ENCODE measurements around the gene RXRB. TPM values are rescaled to one million over a fixed set of nuclear protein-coding genes. Genes with fewer than 3 reads are reported as not detected.

The RXRB gene
- total RNA-seq, 1 experiment from 2014 or later: 49.9 TPM

DNA sequence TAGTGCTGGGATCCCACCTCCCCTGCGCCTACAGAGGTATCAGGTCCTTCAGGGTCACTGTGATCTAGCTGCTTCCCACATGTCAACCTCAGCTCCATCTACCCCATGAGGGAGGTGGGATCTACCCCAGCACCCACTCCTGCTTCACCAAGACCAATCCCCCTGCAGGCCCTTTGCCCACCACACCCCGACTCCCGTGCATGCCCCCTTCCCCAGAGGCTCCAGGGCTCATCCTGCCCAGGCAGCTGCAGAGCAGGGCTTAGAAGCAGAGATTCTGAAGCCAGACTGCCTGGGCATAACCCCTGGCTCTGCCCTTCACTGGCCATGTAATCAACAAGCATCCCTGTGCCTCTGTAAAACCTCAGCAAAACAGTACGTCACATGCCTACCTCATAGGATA lies 25.7 kb downstream of the RXRB start:
- Histone ChIP-seq H3K27ac (ENCODE audit: low read depth, low read length) (no peak overlapping the region), H3K4me1 (ENCODE audit: control insufficient read depth in 1 of 2, insufficient read depth in 2 of 2, low read length in 2 of 2) (no peaks in the 10 kb centered on the region), H3K36me3 (ENCODE audit: control insufficient read depth in 1 of 2, insufficient read depth in 2 of 2, low read length in 2 of 2) (no peaks in the 10 kb centered on the region), H3K9me2 (ENCODE audit: insufficient read depth) (no peaks in the 10 kb centered on the region), H4K20me1 (ENCODE audit: insufficient read depth) (no peaks in the 10 kb centered on the region), H3K4me2 (ENCODE audit: low read length) (no peak overlapping the region), H3K79me2 (ENCODE audit: insufficient read depth, low read length) (no peaks in the 10 kb centered on the region), H3K9me3 (ENCODE audit: control insufficient read depth in 1 of 2, insufficient read depth in 1 of 2, low read depth in 1 of 2, low read length in 2 of 2) (no peaks in the 10 kb centered on the region), H3K4me3 (replicated peaks in 1 of 2; ENCODE audit: low read depth in 1 of 2, low read length in 2 of 2) (no peak overlapping the region), H3K27me3 (ENCODE audit: insufficient read depth, low read length) (no peaks in the 10 kb centered on the region), H3K9ac (ENCODE audit: low read length) (no peak overlapping the region), H2AFZ (ENCODE audit: low read depth, low read length, poor library complexity, severe bottlenecking) (no peak overlapping the region)
- TF ChIP-seq SP1 (IDR thresholded peaks at IDR 0.05; ENCODE audit: low read depth) (no peak), POLR2A (IDR thresholded peaks at IDR 0.05; ENCODE audit: borderline replicate concordance, extremely low read depth, insufficient read depth, insufficient read length) (no peak), SIN3A (IDR thresholded peaks at IDR 0.05; ENCODE audit: low read depth) (no peak), JUND (IDR thresholded peaks at IDR 0.05) (no peak), SRF (IDR thresholded peaks at IDR 0.05; ENCODE audit: low read depth) (no peak), EZH2phosphoT487 (IDR thresholded peaks at IDR 0.05; ENCODE audit: borderline replicate concordance) (no peak), TCF7L2 (IDR thresholded peaks at IDR 0.05; ENCODE audit: borderline replicate concordance, extremely low read depth, insufficient read depth, insufficient read length) (no peak), RAD21 (IDR thresholded peaks at IDR 0.05; ENCODE audit: low read depth) (no peak), EZH2 (IDR thresholded peaks at IDR 0.05) (no peak), CEBPB (IDR thresholded peaks at IDR 0.05; ENCODE audit: low read depth) (no peak), CBX3 (IDR thresholded peaks at IDR 0.05; ENCODE audit: low read depth) (no peak), ELF1 (IDR thresholded peaks at IDR 0.05; ENCODE audit: borderline replicate concordance, low read depth) (no peak)
- TF ChIP-seq, protein P1, sequence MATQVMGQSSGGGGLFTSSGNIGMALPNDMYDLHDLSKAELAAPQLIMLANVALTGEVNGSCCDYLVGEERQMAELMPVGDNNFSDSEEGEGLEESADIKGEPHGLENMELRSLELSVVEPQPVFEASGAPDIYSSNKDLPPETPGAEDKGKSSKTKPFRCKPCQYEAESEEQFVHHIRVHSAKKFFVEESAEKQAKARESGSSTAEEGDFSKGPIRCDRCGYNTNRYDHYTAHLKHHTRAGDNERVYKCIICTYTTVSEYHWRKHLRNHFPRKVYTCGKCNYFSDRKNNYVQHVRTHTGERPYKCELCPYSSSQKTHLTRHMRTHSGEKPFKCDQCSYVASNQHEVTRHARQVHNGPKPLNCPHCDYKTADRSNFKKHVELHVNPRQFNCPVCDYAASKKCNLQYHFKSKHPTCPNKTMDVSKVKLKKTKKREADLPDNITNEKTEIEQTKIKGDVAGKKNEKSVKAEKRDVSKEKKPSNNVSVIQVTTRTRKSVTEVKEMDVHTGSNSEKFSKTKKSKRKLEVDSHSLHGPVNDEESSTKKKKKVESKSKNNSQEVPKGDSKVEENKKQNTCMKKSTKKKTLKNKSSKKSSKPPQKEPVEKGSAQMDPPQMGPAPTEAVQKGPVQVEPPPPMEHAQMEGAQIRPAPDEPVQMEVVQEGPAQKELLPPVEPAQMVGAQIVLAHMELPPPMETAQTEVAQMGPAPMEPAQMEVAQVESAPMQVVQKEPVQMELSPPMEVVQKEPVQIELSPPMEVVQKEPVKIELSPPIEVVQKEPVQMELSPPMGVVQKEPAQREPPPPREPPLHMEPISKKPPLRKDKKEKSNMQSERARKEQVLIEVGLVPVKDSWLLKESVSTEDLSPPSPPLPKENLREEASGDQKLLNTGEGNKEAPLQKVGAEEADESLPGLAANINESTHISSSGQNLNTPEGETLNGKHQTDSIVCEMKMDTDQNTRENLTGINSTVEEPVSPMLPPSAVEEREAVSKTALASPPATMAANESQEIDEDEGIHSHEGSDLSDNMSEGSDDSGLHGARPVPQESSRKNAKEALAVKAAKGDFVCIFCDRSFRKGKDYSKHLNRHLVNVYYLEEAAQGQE (IDR thresholded peaks at IDR 0.05; ENCODE audit: low read depth): no peak
- TF ChIP-seq, protein P2, sequence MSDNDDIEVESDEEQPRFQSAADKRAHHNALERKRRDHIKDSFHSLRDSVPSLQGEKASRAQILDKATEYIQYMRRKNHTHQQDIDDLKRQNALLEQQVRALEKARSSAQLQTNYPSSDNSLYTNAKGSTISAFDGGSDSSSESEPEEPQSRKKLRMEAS (IDR thresholded peaks at IDR 0.05): no peak
- TF ChIP-seq, protein P3, sequence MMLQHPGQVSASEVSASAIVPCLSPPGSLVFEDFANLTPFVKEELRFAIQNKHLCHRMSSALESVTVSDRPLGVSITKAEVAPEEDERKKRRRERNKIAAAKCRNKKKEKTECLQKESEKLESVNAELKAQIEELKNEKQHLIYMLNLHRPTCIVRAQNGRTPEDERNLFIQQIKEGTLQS (IDR thresholded peaks at IDR 0.05): no peak
- TF ChIP-seq, protein P4, sequence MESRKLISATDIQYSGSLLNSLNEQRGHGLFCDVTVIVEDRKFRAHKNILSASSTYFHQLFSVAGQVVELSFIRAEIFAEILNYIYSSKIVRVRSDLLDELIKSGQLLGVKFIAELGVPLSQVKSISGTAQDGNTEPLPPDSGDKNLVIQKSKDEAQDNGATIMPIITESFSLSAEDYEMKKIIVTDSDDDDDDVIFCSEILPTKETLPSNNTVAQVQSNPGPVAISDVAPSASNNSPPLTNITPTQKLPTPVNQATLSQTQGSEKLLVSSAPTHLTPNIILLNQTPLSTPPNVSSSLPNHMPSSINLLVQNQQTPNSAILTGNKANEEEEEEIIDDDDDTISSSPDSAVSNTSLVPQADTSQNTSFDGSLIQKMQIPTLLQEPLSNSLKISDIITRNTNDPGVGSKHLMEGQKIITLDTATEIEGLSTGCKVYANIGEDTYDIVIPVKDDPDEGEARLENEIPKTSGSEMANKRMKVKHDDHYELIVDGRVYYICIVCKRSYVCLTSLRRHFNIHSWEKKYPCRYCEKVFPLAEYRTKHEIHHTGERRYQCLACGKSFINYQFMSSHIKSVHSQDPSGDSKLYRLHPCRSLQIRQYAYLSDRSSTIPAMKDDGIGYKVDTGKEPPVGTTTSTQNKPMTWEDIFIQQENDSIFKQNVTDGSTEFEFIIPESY (IDR thresholded peaks at IDR 0.05; ENCODE audit: extremely low read depth, insufficient replicate concordance, low read length): no peak
- CTCF ChIA-PET: no interaction called here
- DNase-seq (ENCODE audit: low read depth, low spot score) (no peak), ATAC-seq (no peak)
- POLR2A ChIA-PET: no interaction called here
- RAD21 ChIA-PET (ENCODE audit: low non-redundant PET in 1 of 2, low total read pairs in 2 of 2, uncharacterized antibody in 2 of 2, unreplicated experiment in 2 of 2): no interaction called here
- intact Hi-C loops (cut with micrococcal nuclease): no loop called here
- BruUV-seq (replicated peaks): no TSS peak

Data from HCT116 (cell line).